ENCODE data around the gene WFDC1. TPM values are rescaled to one million over a fixed set of nuclear protein-coding genes. Genes with fewer than 3 reads are reported as not detected.

WFDC1 gene
- total RNA-seq, 1 experiment from 2014 or later = 808 TPM

- in situ Hi-C loops (cut with HindIII; ENCODE audit: low pct_unique_long_range_greater_than_20kb, low sequenced_read_pairs) = no loop called here
- no peak for DNase-seq (ENCODE audit: low read depth, low spot score)
Measured at GRCh38 chr16:84378567-84378966, 83.9 kb downstream of the WFDC1 start.

GRCh38 chr16:84379008-84379708 lies 84.5 kb downstream of the WFDC1 start:
- no peak for DNase-seq (ENCODE audit: low read depth, low spot score)
- in situ Hi-C loops (cut with HindIII; ENCODE audit: low pct_unique_long_range_greater_than_20kb, low sequenced_read_pairs) = no loop called here

Small RNA genes within 50 kb of the gene (small RNA-seq; reads per million reads assigned to genes)
- gene RNA5SP433 = 0 to 0.05 reads per million in 2 experiments

Other genes starting within 250 kb of the WFDC1 start
- 48.7 and 52.3 TPM in 2 replicates for gene MBTPS1, start 177.9 kb upstream of the WFDC1 start, total RNA-seq (2014; rRNA removed; shearing (Covaris generic))
- gene HSDL1, start 149.7 kb upstream of the WFDC1 start, total RNA-seq (2014; rRNA removed; shearing (Covaris generic)) = 41.1 and 42.0 TPM in 2 replicates
- 0.16 and 0.63 TPM in 2 replicates for gene DNAAF1, start 149.6 kb upstream of the WFDC1 start, total RNA-seq (2014; rRNA removed; shearing (Covaris generic))
- 39.7 and 54.1 TPM in 2 replicates for gene TAF1C, start 107.8 kb upstream of the WFDC1 start, total RNA-seq (2014; rRNA removed; shearing (Covaris generic))
- gene ADAD2, start 103.7 kb upstream of the WFDC1 start, total RNA-seq (2014; rRNA removed; shearing (Covaris generic)) = 0.11 and 0.21 TPM in 2 replicates
- 3.3 and 3.5 TPM in 2 replicates for gene KCNG4, start 54.9 kb upstream of the WFDC1 start, total RNA-seq (2014; rRNA removed; shearing (Covaris generic))
- 0.29 TPM in 1 of 2 replicates, not detected in the other for gene ATP2C2, start 73.7 kb downstream of the WFDC1 start, total RNA-seq (2014; rRNA removed; shearing (Covaris generic))
- gene MEAK7, start 209.8 kb downstream of the WFDC1 start, total RNA-seq (2014; rRNA removed; shearing (Covaris generic)) = 4.4 and 6.7 TPM in 2 replicates